Activated CD8-positive, alpha-beta memory T cell treated with anti-CD3 and anti-CD28 coated beads, Interleukin-2, amount 50 U/mL, for 1 hour (primary cell): ENCODE results near the gene BTF3.
"Not testable (repeated sequence)": the region's sequence is repeated elsewhere in the genome, so short reads cannot be mapped to it uniquely, and the experiment has no call there.

Source experiments
- DNase-seq: peaks from one replicate; pipeline ENCODE4 v3.0.0-alpha.2; 2020; ENCODE audit errors: extremely low read depth

BTF3 gene

GRCh38 chr5:73486119-73486899 lies 11.9 kb upstream of the BTF3 start:
- no peak for DNase-seq

GRCh38 chr5:73487257-73487656 lies 11.0 kb upstream of the BTF3 start:
- DNase-seq, result not testable (repeated sequence)

GRCh38 chr5:73487815-73488214 lies 10.4 kb upstream of the BTF3 start:
- no peak for DNase-seq

- DNase-seq, result no peak
Observed at GRCh38 chr5:73488806-73489205, 9.4 kb upstream of the BTF3 start.

- no peak for DNase-seq
Observed at GRCh38 chr5:73490088-73490487, 8.2 kb upstream of the BTF3 start.

GRCh38 chr5:73491155-73491554 lies 7.1 kb upstream of the BTF3 start:
- no peak for DNase-seq

- DNase-seq, result no peak
Observed at GRCh38 chr5:73493421-73493820, 4.8 kb upstream of the BTF3 start.

GRCh38 chr5:73494721-73495120 lies 3.5 kb upstream of the BTF3 start:
- DNase-seq, result no peak

GRCh38 chr5:73495772-73496335 lies 2.4 kb upstream of the BTF3 start:
- DNase-seq, result no peak

- DNase-seq, result no peak
Observed at GRCh38 chr5:73496984-73497457, 1.2 kb upstream of the BTF3 start.

- no peak for DNase-seq
Observed at GRCh38 chr5:73497497-73498056, 665 bp upstream of the BTF3 start.

GRCh38 chr5:73499187-73499586 lies 945 bp downstream of the BTF3 start:
- no peak for DNase-seq

- no peak for DNase-seq
Observed at GRCh38 chr5:73499756-73500155, 1.5 kb downstream of the BTF3 start.

- no peak for DNase-seq
Observed at GRCh38 chr5:73501406-73501805, 3.2 kb downstream of the BTF3 start.

GRCh38 chr5:73506459-73506955 lies 8.3 kb downstream of the BTF3 start:
- DNase-seq, result no peak

GRCh38 chr5:73507062-73507461 lies 8.8 kb downstream of the BTF3 start:
- no peak for DNase-seq

GRCh38 chr5:73508521-73508920 lies 10.3 kb downstream of the BTF3 start:
- not testable (repeated sequence) for DNase-seq

- no peak for DNase-seq
Observed at GRCh38 chr5:73513996-73514395, 15.8 kb downstream of the BTF3 start.

GRCh38 chr5:73514418-73514817 lies 16.2 kb downstream of the BTF3 start:
- DNase-seq, result no peak

GRCh38 chr5:73515232-73515631 lies 17.0 kb downstream of the BTF3 start:
- no peak for DNase-seq

GRCh38 chr5:73519531-73520283 lies 21.5 kb downstream of the BTF3 start:
- DNase-seq, result peak; percentile 31

- DNase-seq, result no peak
Observed at GRCh38 chr5:73522989-73523388, 24.7 kb downstream of the BTF3 start.
